CD4-positive, alpha-beta T cell (primary cell): Measurements from ENCODE around the gene TTN. TPM values are rescaled to one million over a fixed set of nuclear protein-coding genes. Genes with fewer than 3 reads are reported as not detected.

Experiments used
- ATAC-seq: fragments of 200-7000 bp; cut with Tn5 transposase; one replicate; pipeline ENCODE4 v1.10.0; 2022; ENCODE audit warnings: mild to moderate bottlenecking; ENCODE audit not compliant: poor library complexity
- CTCF ChIA-PET: fragments of 350-600 bp; sonication (Branson Sonifier 250); formaldehyde crosslinking; loops from one replicate; lab custom pipeline; 2021; ENCODE audit warnings: antibody characterized with exemption, inconsistent platforms; lab: Charles Lee
- POLR2A ChIA-PET: fragments of 350-600 bp; sonication (Branson Sonifier 250); formaldehyde crosslinking; loops from one replicate; lab custom pipeline; 2021; ENCODE audit warnings: antibody characterized with exemption, inconsistent platforms; lab: Charles Lee
- DNase-seq, 14 experiments: peaks; one replicate each; pipeline ENCODE4 v3.0.0-alpha.2; 2013 to 2020; ENCODE audit warnings: mixed read lengths in 2 of 14
- H3K27ac ChIP-seq, 2 donors: one replicate each; pipeline versions ENCODE4 v1.5.1 to v1.7.0; 2013; ENCODE audit warnings: low read length in 2 of 2, low read depth in 1 of 2, mild to moderate bottlenecking in 1 of 2
- H3K27me3 ChIP-seq, 2 experiments: 1 replicate in 1 of 2; 2 replicates in 1 of 2; pipeline versions ENCODE4 v1.6.1 to v1.7.0; 2013; ENCODE audit warnings: low read length in 2 of 2, control low read depth in 1 of 2, mild to moderate bottlenecking in 1 of 2, moderate library complexity in 1 of 2; ENCODE audit not compliant: insufficient read depth in 2 of 2, control insufficient read depth in 1 of 2
- H3K36me3 ChIP-seq: one replicate; pipeline ENCODE4 v1.6.1; 2013; ENCODE audit warnings: low read length, control low read depth; ENCODE audit not compliant: insufficient read depth
- H3K4me1 ChIP-seq: one replicate; pipeline ENCODE4 v1.6.1; 2013; ENCODE audit warnings: low read length, control low read depth; ENCODE audit not compliant: insufficient read depth
- H3K4me3 ChIP-seq: one replicate; pipeline ENCODE4 v1.5.1; 2013; ENCODE audit warnings: mild to moderate bottlenecking, low read length, moderate library complexity
- H3K9me3 ChIP-seq, 2 experiments: 1 replicate in 1 of 2; 2 replicates in 1 of 2; pipeline versions ENCODE4 v1.6.1 to v1.7.0; 2013; ENCODE audit warnings: low read length in 2 of 2, mild to moderate bottlenecking in 2 of 2, control low read depth in 1 of 2, moderate library complexity in 1 of 2; ENCODE audit not compliant: control insufficient read depth in 1 of 2, insufficient read depth in 1 of 2
- H3K27ac Mint-ChIP-seq: one replicate; pipeline ENCODE4 v1.8.0; 2020; ENCODE audit warnings: mixed read lengths
- H3K27me3 Mint-ChIP-seq: one replicate; pipeline ENCODE4 v1.8.0; 2021; ENCODE audit warnings: mixed read lengths
- H3K36me3 Mint-ChIP-seq: one replicate; pipeline ENCODE4 v1.8.0; 2021; ENCODE audit warnings: low read depth, mixed read lengths
- H3K4me1 Mint-ChIP-seq: one replicate; pipeline ENCODE4 v1.8.0; 2021; ENCODE audit warnings: low read depth, mixed read lengths
- H3K4me3 Mint-ChIP-seq: one replicate; pipeline ENCODE4 v1.8.0; 2020; ENCODE audit warnings: mild to moderate bottlenecking, mixed read lengths
- H3K9me3 Mint-ChIP-seq: one replicate; pipeline ENCODE4 v1.8.0; 2020; ENCODE audit warnings: mixed read lengths
- CTCF ChIP-seq: fragments of 200-600 bp; IDR thresholded peaks from one replicate; pipeline ENCODE4 v1.8.0; 2022; ENCODE audit warnings: antibody characterized with exemption, mild to moderate bottlenecking
- intact Hi-C, 2 experiments: fragments of 100-400 bp; cut with DNase I in 1 of 2; cut with micrococcal nuclease in 1 of 2; formaldehyde crosslinking; loops; one replicate each; pipeline versions ENCODE4 v1.15.1 to v1.9.0; 2023 to 2025; cut with DNase I, micrococcal nuclease
- total RNA-seq, 174 experiments: library from RNA in 2 of 174; stranded (reverse) in 2 of 174; gene quantifications; one replicate each; pipeline ENCODE4 v1.2.3 and lab custom pipeline; 2021 to 2026

Gene TTN
- total RNA-seq, 2 experiments from 2014 or later: 27.5 to 29.2 TPM

GRCh38 chr2:178782236-178782635 is 25.0 kb downstream of the TTN start:
- H3K36me3 Mint-ChIP-seq: peaks cover 80% of the 10 kb centered on the region
- H3K27ac ChIP-seq: no peak overlapping the region
- no peak for DNase-seq
- no peaks in the 10 kb centered on the region for H3K9me3 ChIP-seq
- POLR2A ChIA-PET: no interaction called here
- no peak overlapping the region for H3K27ac Mint-ChIP-seq
- H3K27me3 ChIP-seq: no peaks in the 10 kb centered on the region
- CTCF ChIA-PET: no interaction called here
- TF ChIP-seq CTCF: no peak
- H3K27me3 Mint-ChIP-seq: no peaks in the 10 kb centered on the region
- no peak for ATAC-seq
- H3K9me3 Mint-ChIP-seq: no peaks in the 10 kb centered on the region
- H3K4me3 Mint-ChIP-seq: no peak overlapping the region
- H3K4me1 Mint-ChIP-seq: no peaks in the 10 kb centered on the region
- intact Hi-C loops: no loop called here
- H3K4me1 ChIP-seq: no peaks in the 10 kb centered on the region
- no peaks in the 10 kb centered on the region for H3K36me3 ChIP-seq
- no peak overlapping the region for H3K4me3 ChIP-seq

DNA sequence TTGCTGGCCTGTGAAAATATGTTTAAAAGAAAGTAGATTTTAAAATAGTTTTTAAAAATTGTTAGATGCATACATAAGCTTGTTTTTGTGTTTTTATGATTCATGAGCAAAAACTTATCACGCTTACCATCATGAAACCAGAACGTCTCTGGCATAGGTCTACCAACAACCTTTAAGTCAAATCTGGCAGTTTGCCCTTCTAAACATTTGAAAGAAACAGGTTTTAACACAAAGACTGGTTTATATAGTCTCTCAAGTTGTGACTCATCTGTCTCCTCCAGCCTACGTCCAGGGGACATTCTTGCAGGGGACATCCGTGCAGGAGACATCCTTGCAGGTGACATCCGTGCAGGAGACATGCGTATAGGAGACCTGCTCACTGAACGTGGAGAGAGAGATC is 29.6 kb downstream of the TTN start:
- H3K27ac ChIP-seq: no peak overlapping the region
- intact Hi-C loops: loop anchor here in 1 of 2 experiments (10.0 kb wide), 1 partner anchor 1187 kb away; no protein-coding TSS in a partner anchor
- CTCF ChIA-PET: no interaction called here

DNA sequence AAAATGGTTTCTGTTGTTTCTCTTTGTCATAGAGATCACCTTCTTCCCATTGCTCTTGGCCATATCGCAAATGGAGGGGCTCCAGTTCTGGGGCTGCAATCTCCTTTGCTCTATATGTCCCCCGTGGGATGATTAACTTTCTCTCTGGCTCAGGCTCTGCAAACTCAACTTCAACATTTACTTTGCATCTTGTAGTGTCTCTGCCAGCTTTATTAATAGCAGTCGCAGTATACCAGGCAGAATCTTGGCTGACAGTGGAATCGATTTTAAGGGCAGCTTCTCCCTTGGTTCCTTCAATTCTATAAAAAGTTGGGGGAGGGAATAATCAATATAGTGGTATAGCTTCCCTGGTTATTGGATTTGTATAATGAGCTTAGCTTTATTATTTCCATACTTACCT is 30.5 kb downstream of the TTN start:
- intact Hi-C loops: loop anchor here in 1 of 2 experiments (10.0 kb wide), 1 partner anchor 1188 kb away; no protein-coding TSS in a partner anchor

More for the DNA sequence above, 29.6 kb downstream of the TTN start:
- peaks cover 94% of the 10 kb centered on the region for H3K36me3 Mint-ChIP-seq
- no peaks in the 10 kb centered on the region for H3K9me3 ChIP-seq
- no peaks in the 10 kb centered on the region for H3K27me3 Mint-ChIP-seq
- ATAC-seq: no peak
- H3K4me1 Mint-ChIP-seq: no peaks in the 10 kb centered on the region
- H3K27me3 ChIP-seq: no peaks in the 10 kb centered on the region
- no peaks in the 10 kb centered on the region for H3K9me3 Mint-ChIP-seq
- H3K4me1 ChIP-seq: no peaks in the 10 kb centered on the region
- DNase-seq: no peak
- no peak overlapping the region for H3K4me3 ChIP-seq
- no peaks in the 10 kb centered on the region for H3K36me3 ChIP-seq
- TF ChIP-seq CTCF: no peak
- H3K27ac Mint-ChIP-seq: no peak overlapping the region
- POLR2A ChIA-PET: no interaction called here
- H3K4me3 Mint-ChIP-seq: no peak overlapping the region

More for the DNA sequence above, 30.5 kb downstream of the TTN start:
- ChIA-PET POLR2A (no interaction called here), CTCF (no interaction called here)
- Mint-ChIP-seq H3K4me3 (no peak overlapping the region), H3K4me1 (no peaks in the 10 kb centered on the region), H3K36me3 (peaks cover 90% of the 10 kb centered on the region), H3K27ac (no peak overlapping the region), H3K27me3 (no peaks in the 10 kb centered on the region), H3K9me3 (no peaks in the 10 kb centered on the region)
- H3K4me3 ChIP-seq: no peak overlapping the region
- H3K9me3 ChIP-seq: no peaks in the 10 kb centered on the region
- H3K27ac ChIP-seq: no peak overlapping the region
- no peak for TF ChIP-seq CTCF
- no peaks in the 10 kb centered on the region for H3K27me3 ChIP-seq
- DNase-seq: no peak
- no peaks in the 10 kb centered on the region for H3K4me1 ChIP-seq
- no peak for ATAC-seq
- H3K36me3 ChIP-seq: no peaks in the 10 kb centered on the region
